ENCODE measurements around the gene CBFA2T3. TPM values are rescaled to one million over a fixed set of nuclear protein-coding genes. Genes with fewer than 3 reads are reported as not detected.

The CBFA2T3 gene
- total and polyA plus RNA-seq, 2 donors (not counting 1 experiment from before 2014, with no cell fraction given): 40.8 to 58.3 TPM

DNA sequence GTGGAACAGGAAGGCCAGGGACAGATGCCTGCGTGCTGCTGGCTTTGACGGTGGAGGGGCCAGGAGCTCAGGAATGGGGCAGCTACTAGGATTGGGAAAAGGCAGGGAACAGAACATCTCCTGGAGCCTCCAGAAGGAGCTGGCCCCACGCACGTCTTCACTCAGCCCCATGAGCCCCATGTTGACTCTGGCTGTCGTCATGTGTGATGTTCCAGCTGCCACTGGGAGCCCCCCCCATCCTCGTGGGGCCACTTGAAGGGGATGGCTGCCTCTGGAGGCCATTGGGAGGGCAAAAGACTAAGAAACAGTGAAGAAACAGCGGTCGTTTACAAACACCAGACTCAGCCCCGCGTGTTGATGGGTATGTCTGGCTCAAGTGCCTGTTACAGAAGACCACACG lies 146.7 kb downstream of the CBFA2T3 start:
- POLR2A ChIA-PET: interaction anchor here (0.6 kb wide), 1 partner anchor 321 kb away, joined by 3 read pairs; no protein-coding TSS in a partner anchor
- H3K4me2 ChIP-seq (replicated peaks; ENCODE audit: low read depth, low read length, poor library complexity, severe bottlenecking): no peak overlapping the region
- peaks cover 2% of the 10 kb centered on the region for H3K4me1 Mint-ChIP-seq

DNA sequence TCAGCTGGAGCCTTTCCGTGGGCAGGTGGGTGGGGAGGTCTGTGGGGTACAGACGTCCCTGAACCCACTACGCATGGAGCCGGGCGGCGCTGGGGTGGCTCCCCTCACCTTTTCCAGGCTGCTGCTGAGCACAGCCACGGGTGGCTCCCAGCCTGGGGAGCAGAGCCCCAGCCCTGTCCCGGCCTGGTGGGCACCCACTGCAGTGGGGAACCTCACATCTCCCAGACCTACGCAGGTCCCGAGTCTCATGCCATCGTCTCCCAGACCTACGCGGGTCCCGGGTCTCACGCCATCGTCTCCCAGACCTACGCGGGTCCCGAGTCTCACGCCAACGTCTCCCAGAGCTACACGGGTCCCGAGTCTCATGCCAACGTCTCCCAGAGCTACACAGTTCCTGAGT lies 148.3 kb downstream of the CBFA2T3 start:
- no peak overlapping the region for H3K9ac ChIP-seq (ENCODE audit: low read length)
- Mint-ChIP-seq H3K4me3 (no peak overlapping the region), H3K4me1 (peaks cover 2% of the 10 kb centered on the region), H3K9me3 (ENCODE audit: insufficient read depth) (no peaks in the 10 kb centered on the region), H3K27me3 (no peaks in the 10 kb centered on the region), H3K27ac (no peak overlapping the region)
- intact Hi-C loops (cut with micrococcal nuclease): no loop called here
- H3K4me2 ChIP-seq (replicated peaks; ENCODE audit: low read depth, low read length, poor library complexity, severe bottlenecking): no peak overlapping the region
- no peaks in the 10 kb centered on the region for H3K4me1 ChIP-seq (ENCODE audit: control insufficient read depth in 2 of 2, insufficient read depth in 2 of 2, low read length in 2 of 2)
- ATAC-seq (ENCODE audit: low read depth) (no peak), DNase-seq (no peak)
- no peaks in the 10 kb centered on the region for H3K9me3 ChIP-seq (ENCODE audit: control extremely low read depth in 1 of 3, control insufficient read depth in 2 of 3, insufficient read depth in 1 of 3, low read length in 2 of 3)
- TF ChIP-seq EZH2 (IDR thresholded peaks at IDR 0.05; ENCODE audit: borderline replicate concordance, insufficient read depth, low read depth, low read length, poor library complexity, severe bottlenecking): no peak
- TF ChIP-seq, protein P1, sequence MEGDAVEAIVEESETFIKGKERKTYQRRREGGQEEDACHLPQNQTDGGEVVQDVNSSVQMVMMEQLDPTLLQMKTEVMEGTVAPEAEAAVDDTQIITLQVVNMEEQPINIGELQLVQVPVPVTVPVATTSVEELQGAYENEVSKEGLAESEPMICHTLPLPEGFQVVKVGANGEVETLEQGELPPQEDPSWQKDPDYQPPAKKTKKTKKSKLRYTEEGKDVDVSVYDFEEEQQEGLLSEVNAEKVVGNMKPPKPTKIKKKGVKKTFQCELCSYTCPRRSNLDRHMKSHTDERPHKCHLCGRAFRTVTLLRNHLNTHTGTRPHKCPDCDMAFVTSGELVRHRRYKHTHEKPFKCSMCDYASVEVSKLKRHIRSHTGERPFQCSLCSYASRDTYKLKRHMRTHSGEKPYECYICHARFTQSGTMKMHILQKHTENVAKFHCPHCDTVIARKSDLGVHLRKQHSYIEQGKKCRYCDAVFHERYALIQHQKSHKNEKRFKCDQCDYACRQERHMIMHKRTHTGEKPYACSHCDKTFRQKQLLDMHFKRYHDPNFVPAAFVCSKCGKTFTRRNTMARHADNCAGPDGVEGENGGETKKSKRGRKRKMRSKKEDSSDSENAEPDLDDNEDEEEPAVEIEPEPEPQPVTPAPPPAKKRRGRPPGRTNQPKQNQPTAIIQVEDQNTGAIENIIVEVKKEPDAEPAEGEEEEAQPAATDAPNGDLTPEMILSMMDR (IDR thresholded peaks at IDR 0.05): no peak
- POLR2A ChIA-PET: interaction anchor here (0.7 kb wide), 1 partner anchor 115 kb away, joined by 3 read pairs; no protein-coding TSS in a partner anchor
- no peaks in the 10 kb centered on the region for H4K20me1 ChIP-seq (ENCODE audit: control insufficient read depth, insufficient read depth, low read length, poor library complexity, severe bottlenecking)
- H3K4me3 ChIP-seq (ENCODE audit: control extremely low read depth in 1 of 5, extremely low read depth in 1 of 5, insufficient read depth in 1 of 5, low read depth in 2 of 5, low read length in 4 of 5): no peak overlapping the region
- CTCF ChIA-PET: interaction anchor here (1.8 kb wide), 1 partner anchor 11 kb away, joined by 6 read pairs; no protein-coding TSS in a partner anchor
- no peak overlapping the region for H3K27ac ChIP-seq (ENCODE audit: low read length in 2 of 2)
- 92% methylated on average over 23 of the region's 24 CpGs for WGBS (ENCODE audit: insufficient coverage)
- H3K79me2 ChIP-seq (ENCODE audit: control insufficient read depth, insufficient read depth, low read length): no peaks in the 10 kb centered on the region
- H2AFZ ChIP-seq (ENCODE audit: insufficient read depth, low read depth, low read length, poor library complexity, severe bottlenecking): no peak overlapping the region
- no peaks in the 10 kb centered on the region for H3K27me3 ChIP-seq (replicated peaks in 1 of 4; ENCODE audit: control extremely low read depth in 1 of 4, control insufficient read depth in 3 of 4, insufficient read depth in 4 of 4, low read length in 3 of 4)
- H3K36me3 ChIP-seq (replicated peaks in 1 of 2; ENCODE audit: control extremely low read depth in 1 of 2, control insufficient read depth in 1 of 2, extremely low read depth in 1 of 2, insufficient read depth in 2 of 2, low read length in 1 of 2): peaks cover 0 to 7% of the 10 kb centered on the region in 2 experiments

More for the DNA sequence above, 146.7 kb downstream of the CBFA2T3 start:
- Histone ChIP-seq H3K27ac (ENCODE audit: low read length in 2 of 2) (no peak overlapping the region), H3K36me3 (replicated peaks in 1 of 2; ENCODE audit: control extremely low read depth in 1 of 2, control insufficient read depth in 1 of 2, extremely low read depth in 1 of 2, insufficient read depth in 2 of 2, low read length in 1 of 2) (peaks cover 0 to 7% of the 10 kb centered on the region in 2 experiments), H3K27me3 (replicated peaks in 1 of 4; ENCODE audit: control extremely low read depth in 1 of 4, control insufficient read depth in 3 of 4, insufficient read depth in 4 of 4, low read length in 3 of 4) (no peaks in the 10 kb centered on the region), H3K9ac (ENCODE audit: low read length) (no peak overlapping the region), H3K79me2 (ENCODE audit: control insufficient read depth, insufficient read depth, low read length) (no peaks in the 10 kb centered on the region), H4K20me1 (ENCODE audit: control insufficient read depth, insufficient read depth, low read length, poor library complexity, severe bottlenecking) (no peaks in the 10 kb centered on the region), H3K9me3 (ENCODE audit: control extremely low read depth in 1 of 3, control insufficient read depth in 2 of 3, insufficient read depth in 1 of 3, low read length in 2 of 3) (no peaks in the 10 kb centered on the region), H3K4me1 (ENCODE audit: control insufficient read depth in 2 of 2, insufficient read depth in 2 of 2, low read length in 2 of 2) (no peaks in the 10 kb centered on the region), H3K4me3 (ENCODE audit: control extremely low read depth in 1 of 5, extremely low read depth in 1 of 5, insufficient read depth in 1 of 5, low read depth in 2 of 5, low read length in 4 of 5) (no peak overlapping the region), H2AFZ (ENCODE audit: insufficient read depth, low read depth, low read length, poor library complexity, severe bottlenecking) (no peak overlapping the region)
- Mint-ChIP-seq H3K27me3 (no peaks in the 10 kb centered on the region), H3K27ac (no peak overlapping the region), H3K4me3 (no peak overlapping the region), H3K9me3 (ENCODE audit: insufficient read depth) (no peaks in the 10 kb centered on the region)
- WGBS (ENCODE audit: insufficient coverage): 93% methylated on average over 11 of the region's 11 CpGs
- no peak for ATAC-seq (ENCODE audit: low read depth)
- CTCF ChIA-PET: no interaction called here
- no peak for TF ChIP-seq EZH2 (IDR thresholded peaks at IDR 0.05; ENCODE audit: borderline replicate concordance, insufficient read depth, low read depth, low read length, poor library complexity, severe bottlenecking)
- TF ChIP-seq, protein P1 (IDR thresholded peaks at IDR 0.05): no peak
- intact Hi-C loops (cut with micrococcal nuclease): no loop called here
- DNase-seq: no peak

Data from B cell (primary cell).